ENCODE data around the gene PTPRN2. TPM values are rescaled to one million over a fixed set of nuclear protein-coding genes. Genes with fewer than 3 reads are reported as not detected.

The PTPRN2 gene
- total RNA-seq, 4 donors from 2014 or later = 6.6 to 10.7 (median 8.2) TPM

DNA sequence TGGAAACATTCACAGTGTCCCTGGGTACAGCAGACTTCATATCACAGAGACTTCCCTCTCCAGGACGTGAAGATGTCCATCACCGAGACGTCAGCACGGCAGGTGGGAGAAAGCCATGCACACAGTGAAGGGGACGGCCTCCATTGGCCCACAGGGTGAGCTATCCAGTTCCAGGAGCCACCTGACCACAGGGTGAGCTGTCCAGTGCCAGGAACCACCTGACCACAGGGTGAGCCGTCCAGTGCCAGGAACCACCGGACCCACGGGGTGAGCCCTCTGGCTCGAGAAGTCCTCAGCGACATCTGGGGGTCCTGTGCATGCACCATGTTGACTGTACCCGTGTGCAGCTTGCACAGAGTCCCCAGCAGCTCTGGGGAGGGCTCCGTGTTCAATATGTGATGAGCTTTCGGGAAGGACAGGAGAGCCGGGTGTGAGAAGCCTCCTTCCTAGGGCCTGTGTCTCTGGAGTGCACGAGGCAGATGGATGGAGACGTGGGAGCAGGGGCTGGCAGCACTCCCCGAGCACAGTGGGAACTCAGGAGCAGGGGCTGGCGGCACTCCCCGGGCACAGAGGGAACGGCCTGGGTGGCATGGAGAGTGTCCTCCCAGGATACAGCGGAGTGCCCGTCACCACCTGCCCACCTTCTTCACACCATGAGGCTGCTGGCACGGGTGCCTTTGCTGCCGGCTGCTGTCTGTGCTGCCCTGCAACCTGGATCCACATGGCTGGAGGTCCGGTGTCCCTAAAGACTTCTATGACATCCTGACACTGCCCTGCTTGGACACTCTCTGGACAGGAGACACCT is 634.6 kb downstream of the PTPRN2 start:
- H3K36me3 ChIP-seq = no peaks in the 10 kb centered on the region
- 85 to 88% methylated on average over 16 to 19 of the region's 25 CpGs for WGBS, 2 donors
- H3K9me3 ChIP-seq = peaks cover 0 to 37% (median under 1%) of the 10 kb centered on the region in 4 donors
- no peak for DNase-seq (ENCODE audit: low spot score in 2 of 2)
- no peak for TF ChIP-seq EP300 (IDR thresholded peaks at IDR 0.05)
- no peak for TF ChIP-seq POLR2A (IDR thresholded peaks at IDR 0.05)
- TF ChIP-seq, protein P1, sequence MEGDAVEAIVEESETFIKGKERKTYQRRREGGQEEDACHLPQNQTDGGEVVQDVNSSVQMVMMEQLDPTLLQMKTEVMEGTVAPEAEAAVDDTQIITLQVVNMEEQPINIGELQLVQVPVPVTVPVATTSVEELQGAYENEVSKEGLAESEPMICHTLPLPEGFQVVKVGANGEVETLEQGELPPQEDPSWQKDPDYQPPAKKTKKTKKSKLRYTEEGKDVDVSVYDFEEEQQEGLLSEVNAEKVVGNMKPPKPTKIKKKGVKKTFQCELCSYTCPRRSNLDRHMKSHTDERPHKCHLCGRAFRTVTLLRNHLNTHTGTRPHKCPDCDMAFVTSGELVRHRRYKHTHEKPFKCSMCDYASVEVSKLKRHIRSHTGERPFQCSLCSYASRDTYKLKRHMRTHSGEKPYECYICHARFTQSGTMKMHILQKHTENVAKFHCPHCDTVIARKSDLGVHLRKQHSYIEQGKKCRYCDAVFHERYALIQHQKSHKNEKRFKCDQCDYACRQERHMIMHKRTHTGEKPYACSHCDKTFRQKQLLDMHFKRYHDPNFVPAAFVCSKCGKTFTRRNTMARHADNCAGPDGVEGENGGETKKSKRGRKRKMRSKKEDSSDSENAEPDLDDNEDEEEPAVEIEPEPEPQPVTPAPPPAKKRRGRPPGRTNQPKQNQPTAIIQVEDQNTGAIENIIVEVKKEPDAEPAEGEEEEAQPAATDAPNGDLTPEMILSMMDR (IDR thresholded peaks at IDR 0.05) = no peak
- no peak overlapping the region for H3K27ac ChIP-seq
- H3K4me3 ChIP-seq = no peak overlapping the region
- no peaks in the 10 kb centered on the region for H3K4me1 ChIP-seq
- H3K27me3 ChIP-seq = no peaks in the 10 kb centered on the region

GRCh38 chr7:157952050-157952667 is 635.5 kb downstream of the PTPRN2 start:
- Histone ChIP-seq H3K4me1 (no peaks in the 10 kb centered on the region), H3K36me3 (no peaks in the 10 kb centered on the region), H3K27ac (no peak overlapping the region), H3K27me3 (no peaks in the 10 kb centered on the region), H3K9me3 (peaks cover 0 to 46% (median 4%) of the 10 kb centered on the region in 4 donors), H3K4me3 (no peak overlapping the region)
- DNase-seq (ENCODE audit: low spot score in 2 of 2) = no peak
- 80 to 85% methylated on average over 21 of the region's 21 CpGs for WGBS, 2 donors
- TF ChIP-seq, protein P1 (IDR thresholded peaks at IDR 0.05) = no peak
- TF ChIP-seq POLR2A (IDR thresholded peaks at IDR 0.05) (no peak), EP300 (IDR thresholded peaks at IDR 0.05) (no peak)

DNA sequence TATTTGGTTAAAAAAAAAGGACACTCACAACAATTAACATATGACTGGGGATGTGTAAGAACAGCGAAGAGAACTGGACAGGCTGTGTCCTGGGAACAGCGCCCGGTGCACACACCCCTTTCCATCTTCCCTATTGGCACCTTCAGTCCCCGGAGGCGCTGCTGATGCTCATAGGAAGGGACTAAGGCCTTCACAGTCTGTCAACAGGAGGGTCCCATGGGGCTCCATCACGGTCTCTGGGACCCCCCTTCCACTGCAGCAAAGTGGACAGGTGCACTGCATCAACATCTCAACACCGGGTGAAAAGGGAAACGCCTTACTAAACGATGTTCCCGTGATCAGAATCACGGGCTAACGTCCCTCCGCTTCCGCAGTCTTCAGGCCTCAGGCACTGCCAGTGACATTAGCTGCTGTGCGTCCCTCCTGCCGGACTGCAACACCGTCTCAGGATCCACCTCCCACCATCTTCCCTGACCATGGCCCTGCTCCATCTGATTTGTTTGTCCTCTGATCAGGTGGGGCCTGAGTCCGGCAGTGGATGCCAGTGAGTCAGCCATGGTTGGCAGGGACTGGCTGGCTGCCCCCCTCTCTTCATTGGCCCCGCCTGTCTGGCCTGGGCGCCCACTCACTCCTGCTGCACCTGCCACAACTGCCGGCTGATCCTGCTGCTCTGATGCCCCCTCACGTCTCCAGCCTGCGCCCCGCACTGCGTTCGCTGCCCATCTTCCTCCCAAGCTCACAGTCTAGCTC is 636.1 kb downstream of the PTPRN2 start:
- Histone ChIP-seq H3K36me3 (no peaks in the 10 kb centered on the region), H3K27ac (no peak overlapping the region), H3K4me1 (no peaks in the 10 kb centered on the region), H3K27me3 (no peaks in the 10 kb centered on the region), H3K9me3 (peaks cover 0 to 53% (median 6%) of the 10 kb centered on the region in 4 donors), H3K4me3 (no peak overlapping the region)
- no peak for DNase-seq (ENCODE audit: low spot score in 2 of 2)
- TF ChIP-seq POLR2A (IDR thresholded peaks at IDR 0.05) (no peak), EP300 (IDR thresholded peaks at IDR 0.05) (no peak)
- TF ChIP-seq, protein P1 (IDR thresholded peaks at IDR 0.05) = no peak
- 90% methylated on average over 25 to 26 of the region's 26 CpGs for WGBS, 2 donors

DNA sequence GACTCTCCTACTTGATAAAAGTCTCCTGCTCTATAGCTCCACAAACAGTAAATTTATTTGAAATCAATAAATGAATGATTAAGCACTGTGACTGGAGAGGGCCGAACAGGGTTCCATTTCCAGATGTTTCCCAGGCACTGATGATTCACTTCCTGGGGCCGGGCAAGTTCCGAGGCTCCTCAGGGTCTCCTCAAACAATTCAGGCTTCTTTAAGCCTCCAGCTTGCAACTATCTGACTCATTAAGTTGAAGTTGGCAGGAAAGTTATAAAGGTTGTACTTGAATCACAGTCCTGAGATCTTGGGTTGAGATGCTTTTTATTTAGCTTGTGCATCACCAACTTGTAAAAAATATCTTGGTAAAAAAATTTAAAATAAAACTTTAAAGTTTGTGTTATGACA is 637.9 kb downstream of the PTPRN2 start:
- no peak overlapping the region for H3K4me3 ChIP-seq
- DNase-seq (ENCODE audit: low spot score in 2 of 2) = no peak
- H3K36me3 ChIP-seq = no peaks in the 10 kb centered on the region
- TF ChIP-seq EP300 (IDR thresholded peaks at IDR 0.05) (no peak), POLR2A (IDR thresholded peaks at IDR 0.05) (no peak)
- TF ChIP-seq, protein P1 (IDR thresholded peaks at IDR 0.05) = no peak
- H3K9me3 ChIP-seq = peaks cover 0 to 60% (median 6%) of the 10 kb centered on the region in 4 donors
- H3K27me3 ChIP-seq = no peaks in the 10 kb centered on the region
- 30 to 58% methylated on average over 3 of the region's 3 CpGs for WGBS, 2 donors
- no peak overlapping the region for H3K27ac ChIP-seq
- H3K4me1 ChIP-seq = no peaks in the 10 kb centered on the region
